T-helper 17 cell (primary cell): ENCODE measurements around the gene FOXP4. TPM values are rescaled to one million over a fixed set of nuclear protein-coding genes. Genes with fewer than 3 reads are reported as not detected.
A peak's percentile ranks its signal among the peaks of the same experiment; 100 is the strongest.

Experiments used
- ATAC-seq: fragments of 150-1000 bp; cut with Tn5 transposase; 2 replicates; pipeline ENCODE4 v1.10.0; 2021; ENCODE audit warnings: mild to moderate bottlenecking, moderate library complexity
- DNase-seq, 3 donors: peaks; one replicate each; pipeline versions ENCODE4 v3.0.0 to v3.0.0-alpha.2; 2020 to 2021
- H3K9me3 ChIP-seq: one replicate; pipeline ENCODE4 v1.7.0; 2013; ENCODE audit warnings: low read length, mild to moderate bottlenecking; ENCODE audit not compliant: control insufficient read depth, poor library complexity, severe bottlenecking
- H3K27ac Mint-ChIP-seq: one replicate; pipeline ENCODE4 v1.8.0; 2022; ENCODE audit warnings: mild to moderate bottlenecking, moderate library complexity, mixed read lengths
- H3K27me3 Mint-ChIP-seq: one replicate; pipeline ENCODE4 v1.8.0; 2022; ENCODE audit warnings: mixed read lengths
- H3K36me3 Mint-ChIP-seq: one replicate; pipeline ENCODE4 v1.8.0; 2022; ENCODE audit warnings: low read depth, mixed read lengths
- H3K4me1 Mint-ChIP-seq: one replicate; pipeline ENCODE4 v1.8.0; 2022; ENCODE audit warnings: mild to moderate bottlenecking, mixed read lengths
- H3K4me3 Mint-ChIP-seq: one replicate; pipeline ENCODE4 v1.8.0; 2022; ENCODE audit warnings: mild to moderate bottlenecking, moderate library complexity, mixed read lengths
- total RNA-seq, 4 donors: library from RNA in 2 of 4; stranded (reverse) in 2 of 4; gene quantifications; one replicate each; pipeline ENCODE4 v1.2.3 and lab custom pipeline; 2022 to 2026

FOXP4 gene
- total RNA-seq, 2 donors from 2014 or later, result 7.5 to 10.6 TPM

- peaks cover 8% of the 10 kb centered on the region for H3K36me3 Mint-ChIP-seq
- H3K9me3 ChIP-seq, result no peaks in the 10 kb centered on the region
- ATAC-seq, result no peak
- no peak for DNase-seq
- no peak overlapping the region for H3K27ac Mint-ChIP-seq
- peaks cover 76% of the 10 kb centered on the region for H3K27me3 Mint-ChIP-seq
- no peak overlapping the region for H3K4me3 Mint-ChIP-seq
- H3K4me1 Mint-ChIP-seq, result peaks cover 9% of the 10 kb centered on the region
Observed at GRCh38 chr6:41635365-41635764, 89.2 kb downstream of the FOXP4 start.

- peaks cover 8% of the 10 kb centered on the region for H3K36me3 Mint-ChIP-seq
- no peaks in the 10 kb centered on the region for H3K9me3 ChIP-seq
- DNase-seq, result no peak
- H3K4me3 Mint-ChIP-seq, result peak overlapping the region; percentile 50
- no peak overlapping the region for H3K27ac Mint-ChIP-seq
- ATAC-seq, result no peak
- peaks cover 73% of the 10 kb centered on the region for H3K27me3 Mint-ChIP-seq
- peaks cover 9% of the 10 kb centered on the region for H3K4me1 Mint-ChIP-seq
Observed at GRCh38 chr6:41636833-41637193, 90.6 kb downstream of the FOXP4 start.

- H3K4me1 Mint-ChIP-seq, result peaks cover 9% of the 10 kb centered on the region
- no peaks in the 10 kb centered on the region for H3K9me3 ChIP-seq
- peaks cover 70% of the 10 kb centered on the region for H3K27me3 Mint-ChIP-seq
- peaks cover 8% of the 10 kb centered on the region for H3K36me3 Mint-ChIP-seq
- ATAC-seq (no peak), DNase-seq (no peak)
- no peak overlapping the region for H3K27ac Mint-ChIP-seq
- peak overlapping the region; percentile 79 for H3K4me3 Mint-ChIP-seq
Observed at GRCh38 chr6:41637194-41638001, 91.2 kb downstream of the FOXP4 start.

GRCh38 chr6:41638002-41638934 is 92.1 kb downstream of the FOXP4 start, which contains the start of gene MDFI:
TSS of gene MDFI (plus strand) at chr6:41638468. CDS start at chr6:41638750, 282 bp downstream.
- H3K4me1 Mint-ChIP-seq, result peaks cover 14% of the 10 kb centered on the region
- ATAC-seq (no peak), DNase-seq (no peak)
- H3K9me3 ChIP-seq, result no peaks in the 10 kb centered on the region
- no peak within 1 kb of the TSS for H3K27ac Mint-ChIP-seq
- H3K27me3 Mint-ChIP-seq, result peaks cover 72% of the 10 kb centered on the region
- H3K4me3 Mint-ChIP-seq, result peak within 1 kb of the TSS; percentile 83
- peaks cover 8% of the 10 kb centered on the region for H3K36me3 Mint-ChIP-seq

- Mint-ChIP-seq H3K27me3 (peaks cover 68% of the 10 kb centered on the region), H3K4me3 (peak overlapping the region; percentile 83), H3K27ac (no peak overlapping the region), H3K36me3 (peaks cover 8% of the 10 kb centered on the region), H3K4me1 (peaks cover 17% of the 10 kb centered on the region)
- no peak for DNase-seq
- no peaks in the 10 kb centered on the region for H3K9me3 ChIP-seq
- ATAC-seq, result no peak
Observed at GRCh38 chr6:41638935-41639808, 93.0 kb downstream of the FOXP4 start.

- H3K9me3 ChIP-seq, result no peaks in the 10 kb centered on the region
- Mint-ChIP-seq H3K4me1 (peaks cover 19% of the 10 kb centered on the region), H3K4me3 (peak overlapping the region; percentile 83), H3K27me3 (peaks cover 66% of the 10 kb centered on the region), H3K36me3 (peaks cover 8% of the 10 kb centered on the region), H3K27ac (no peak overlapping the region)
- ATAC-seq (no peak), DNase-seq (no peak)
Observed at GRCh38 chr6:41639809-41640371, 93.7 kb downstream of the FOXP4 start.

GRCh38 chr6:41640426-41640825 is 94.2 kb downstream of the FOXP4 start:
- Mint-ChIP-seq H3K4me1 (peaks cover 21% of the 10 kb centered on the region), H3K27me3 (peaks cover 66% of the 10 kb centered on the region), H3K27ac (no peak overlapping the region), H3K36me3 (peaks cover 8% of the 10 kb centered on the region), H3K4me3 (no peak overlapping the region)
- no peak for ATAC-seq
- H3K9me3 ChIP-seq, result no peaks in the 10 kb centered on the region
- DNase-seq, result no peak

GRCh38 chr6:41641352-41641925 is 95.3 kb downstream of the FOXP4 start:
- H3K9me3 ChIP-seq, result no peaks in the 10 kb centered on the region
- peaks cover 66% of the 10 kb centered on the region for H3K27me3 Mint-ChIP-seq
- H3K27ac Mint-ChIP-seq, result no peak overlapping the region
- H3K36me3 Mint-ChIP-seq, result peaks cover 10% of the 10 kb centered on the region
- no peak overlapping the region for H3K4me3 Mint-ChIP-seq
- ATAC-seq (no peak), DNase-seq (no peak)
- peaks cover 23% of the 10 kb centered on the region for H3K4me1 Mint-ChIP-seq

GRCh38 chr6:41642090-41642959 is 96.1 kb downstream of the FOXP4 start:
- Mint-ChIP-seq H3K27me3 (peaks cover 68% of the 10 kb centered on the region), H3K4me1 (peaks cover 21% of the 10 kb centered on the region)

GRCh38 chr6:41642960-41643898 is 97.0 kb downstream of the FOXP4 start:
- DNase-seq (no peak), ATAC-seq (no peak)
- Mint-ChIP-seq H3K4me1 (peaks cover 18% of the 10 kb centered on the region), H3K27me3 (peaks cover 65% of the 10 kb centered on the region), H3K36me3 (peaks cover 8% of the 10 kb centered on the region), H3K4me3 (no peak overlapping the region), H3K27ac (no peak overlapping the region)
- H3K9me3 ChIP-seq, result no peaks in the 10 kb centered on the region

More at GRCh38 chr6:41642090-41642959, 96.1 kb downstream of the FOXP4 start:
- DNase-seq (no peak), ATAC-seq (no peak)
- H3K36me3 Mint-ChIP-seq, result peaks cover 8% of the 10 kb centered on the region
- no peak overlapping the region for H3K27ac Mint-ChIP-seq
- no peaks in the 10 kb centered on the region for H3K9me3 ChIP-seq
- no peak overlapping the region for H3K4me3 Mint-ChIP-seq

GRCh38 chr6:41643899-41644269 is 97.7 kb downstream of the FOXP4 start:
- H3K27me3 Mint-ChIP-seq, result peaks cover 69% of the 10 kb centered on the region
- ATAC-seq (no peak), DNase-seq (no peak)
- no peaks in the 10 kb centered on the region for H3K9me3 ChIP-seq
- H3K4me1 Mint-ChIP-seq, result peaks cover 18% of the 10 kb centered on the region
- no peak overlapping the region for H3K27ac Mint-ChIP-seq
- no peak overlapping the region for H3K4me3 Mint-ChIP-seq
- peaks cover 8% of the 10 kb centered on the region for H3K36me3 Mint-ChIP-seq
